Activated CD4-positive, alpha-beta memory T cell treated with anti-CD3 and anti-CD28 coated beads, Interleukin-2, amount 10 ng/mL, durations not matched to agents 7 days and 5 days (primary cell): ENCODE measurements around the gene EXOC6B. TPM values are rescaled to one million over a fixed set of nuclear protein-coding genes. Genes with fewer than 3 reads are reported as not detected.

ENCODE experiments used
- CTCF ChIA-PET: fragments of 350-600 bp; sonication (Branson Sonifier 250); formaldehyde crosslinking; loops from one replicate; lab custom pipeline; 2021; ENCODE audit warnings: antibody characterized with exemption, inconsistent platforms; lab: Charles Lee
- POLR2A ChIA-PET: fragments of 350-600 bp; sonication (Branson Sonifier 250); formaldehyde crosslinking; loops from one replicate; lab custom pipeline; 2021; ENCODE audit warnings: antibody characterized with exemption; lab: Charles Lee
- DNase-seq: peaks from one replicate; pipeline ENCODE4 v3.0.0-alpha.2; 2020
- H3K27ac Mint-ChIP-seq: one replicate; pipeline ENCODE4 v1.8.0; 2021; ENCODE audit warnings: mild to moderate bottlenecking, mixed read lengths
- H3K27me3 Mint-ChIP-seq: one replicate; pipeline ENCODE4 v1.8.0; 2021; ENCODE audit warnings: mixed read lengths
- H3K36me3 Mint-ChIP-seq: one replicate; pipeline ENCODE4 v1.8.0; 2021; ENCODE audit warnings: low read depth, mixed read lengths
- H3K4me1 Mint-ChIP-seq: one replicate; pipeline ENCODE4 v1.8.0; 2021; ENCODE audit warnings: mixed read lengths
- H3K4me3 Mint-ChIP-seq: one replicate; pipeline ENCODE4 v1.8.0; 2021; ENCODE audit warnings: mild to moderate bottlenecking, mixed read lengths
- H3K9me3 Mint-ChIP-seq: one replicate; pipeline ENCODE4 v1.8.0; 2021; ENCODE audit warnings: mixed read lengths
- total RNA-seq, 2 experiments: library from RNA; stranded (reverse); gene quantifications; one replicate each; pipeline ENCODE4 v1.2.3, GENCODE V29; 2021

EXOC6B gene
- total RNA-seq, 2 experiments from 2014 or later: 18.7 to 24.2 TPM

DNA sequence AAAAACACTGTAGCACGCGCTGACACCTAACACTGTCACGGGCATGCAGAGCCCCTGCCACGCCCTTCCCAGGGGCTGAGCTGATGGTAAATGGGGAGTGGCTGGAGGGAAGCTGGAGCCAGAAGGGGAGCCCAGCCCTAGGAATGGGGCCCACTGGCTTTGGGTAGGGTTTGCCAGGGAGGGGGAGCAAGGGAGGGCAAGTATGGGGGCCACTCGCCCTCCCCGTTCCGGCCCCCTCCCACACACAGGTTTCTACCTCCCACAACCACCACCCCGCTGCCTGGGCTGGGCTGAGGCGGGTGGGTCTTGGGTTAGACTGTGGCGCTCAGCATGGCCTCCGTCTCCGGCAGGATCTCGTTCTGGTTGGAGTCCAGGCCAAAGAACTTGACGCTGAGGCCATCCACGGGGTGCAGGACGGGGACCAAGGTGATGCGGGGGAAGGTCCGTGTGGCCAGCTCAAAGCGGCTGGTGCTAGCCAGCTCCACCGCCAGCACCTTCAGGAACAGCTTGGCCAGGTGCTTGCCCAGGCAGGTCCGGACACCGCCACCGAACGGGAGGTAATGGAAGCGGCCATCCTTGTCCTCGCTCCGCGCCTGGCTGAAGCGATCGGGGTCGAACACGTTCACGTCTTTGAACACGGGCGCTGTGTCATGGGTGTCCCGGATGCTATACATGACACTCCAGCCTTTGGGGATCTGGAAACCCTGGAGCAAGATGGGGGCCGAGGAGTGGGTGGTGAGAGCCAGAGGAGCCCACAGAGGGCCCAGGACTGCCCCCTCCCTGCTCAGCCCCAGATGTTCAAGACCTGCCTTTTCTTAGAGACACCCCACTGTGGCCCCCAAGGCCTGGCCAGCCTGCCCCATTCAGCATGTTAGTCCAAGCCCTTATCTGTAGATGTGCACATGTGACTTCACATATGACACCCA is 693.7 kb downstream of the EXOC6B start:
- Mint-ChIP-seq H3K27ac (no peak overlapping the region), H3K36me3 (no peaks in the 10 kb centered on the region), H3K9me3 (no peaks in the 10 kb centered on the region), H3K27me3 (no peaks in the 10 kb centered on the region), H3K4me1 (no peaks in the 10 kb centered on the region), H3K4me3 (no peak overlapping the region)
- POLR2A ChIA-PET: no interaction called here
- DNase-seq: no peak
- CTCF ChIA-PET: no interaction called here

DNA sequence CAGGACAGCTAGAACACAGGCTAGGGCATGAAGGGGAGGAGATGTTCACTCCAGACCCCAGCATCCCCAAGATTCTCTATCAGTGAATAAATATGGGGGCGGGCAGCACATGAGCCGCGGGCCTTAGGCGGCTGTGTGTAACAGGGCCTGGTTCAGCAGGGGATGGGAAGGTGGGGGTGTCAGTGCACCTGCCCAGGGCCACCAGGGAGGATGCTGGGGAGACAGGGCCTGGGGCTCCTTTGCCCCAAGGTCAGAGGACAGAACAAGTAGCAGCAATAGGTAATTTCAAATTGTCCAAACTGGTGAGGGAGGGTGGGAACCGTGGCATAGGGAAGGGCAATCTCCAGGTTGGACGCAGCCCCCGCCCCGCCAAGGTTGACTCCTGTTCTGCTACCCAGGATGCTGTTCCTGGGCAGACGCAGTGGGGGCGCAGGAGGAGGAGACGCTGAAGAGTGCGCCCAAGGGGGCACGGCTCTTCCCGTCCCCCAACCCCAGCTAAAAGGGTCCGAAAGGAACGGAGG is 694.4 kb downstream of the EXOC6B start:
- H3K4me1 Mint-ChIP-seq: no peaks in the 10 kb centered on the region
- H3K9me3 Mint-ChIP-seq: no peaks in the 10 kb centered on the region
- no peak overlapping the region for H3K4me3 Mint-ChIP-seq
- H3K27ac Mint-ChIP-seq: no peak overlapping the region
- no peaks in the 10 kb centered on the region for H3K27me3 Mint-ChIP-seq
- ChIA-PET CTCF (no interaction called here), POLR2A (no interaction called here)
- H3K36me3 Mint-ChIP-seq: no peaks in the 10 kb centered on the region
- no peak for DNase-seq

DNA sequence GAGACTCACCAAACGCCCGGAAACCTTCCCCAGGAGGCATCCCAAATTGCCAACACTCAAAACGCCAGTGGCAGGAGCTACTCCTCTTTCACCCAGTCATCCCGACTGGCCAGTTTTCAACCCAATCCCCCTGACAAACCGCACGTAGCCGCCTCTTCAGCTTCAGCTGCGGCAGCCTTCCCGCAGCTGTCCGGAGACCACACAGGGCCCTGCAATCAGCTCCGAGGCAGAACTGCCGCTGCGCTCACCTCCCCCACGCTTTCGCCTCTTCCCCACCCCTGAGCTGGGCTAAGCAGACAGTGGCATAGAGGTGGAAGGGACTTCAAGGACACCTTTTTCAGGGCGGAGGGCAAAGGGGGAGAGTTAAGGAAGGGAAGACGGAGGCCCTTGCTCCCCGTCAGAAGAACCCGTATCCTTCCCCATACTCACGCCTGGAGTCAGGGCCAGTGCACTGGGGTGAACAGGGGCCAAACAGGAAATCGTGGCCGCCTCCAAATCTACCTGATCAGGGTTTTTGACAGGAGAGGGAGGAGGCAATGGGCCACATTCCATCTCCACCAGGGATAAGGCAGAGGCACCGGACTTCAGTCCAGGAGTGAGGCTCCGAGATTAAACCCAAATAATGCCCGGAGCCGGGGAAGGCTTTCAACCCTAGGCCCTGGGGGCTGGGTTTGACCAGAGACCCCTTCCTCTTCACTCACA is 695.0 kb downstream of the EXOC6B start:
- Mint-ChIP-seq H3K27me3 (no peaks in the 10 kb centered on the region), H3K9me3 (no peaks in the 10 kb centered on the region), H3K4me1 (no peaks in the 10 kb centered on the region), H3K27ac (no peak overlapping the region), H3K36me3 (no peaks in the 10 kb centered on the region), H3K4me3 (no peak overlapping the region)
- POLR2A ChIA-PET: no interaction called here
- DNase-seq: no peak
- CTCF ChIA-PET: no interaction called here

DNA sequence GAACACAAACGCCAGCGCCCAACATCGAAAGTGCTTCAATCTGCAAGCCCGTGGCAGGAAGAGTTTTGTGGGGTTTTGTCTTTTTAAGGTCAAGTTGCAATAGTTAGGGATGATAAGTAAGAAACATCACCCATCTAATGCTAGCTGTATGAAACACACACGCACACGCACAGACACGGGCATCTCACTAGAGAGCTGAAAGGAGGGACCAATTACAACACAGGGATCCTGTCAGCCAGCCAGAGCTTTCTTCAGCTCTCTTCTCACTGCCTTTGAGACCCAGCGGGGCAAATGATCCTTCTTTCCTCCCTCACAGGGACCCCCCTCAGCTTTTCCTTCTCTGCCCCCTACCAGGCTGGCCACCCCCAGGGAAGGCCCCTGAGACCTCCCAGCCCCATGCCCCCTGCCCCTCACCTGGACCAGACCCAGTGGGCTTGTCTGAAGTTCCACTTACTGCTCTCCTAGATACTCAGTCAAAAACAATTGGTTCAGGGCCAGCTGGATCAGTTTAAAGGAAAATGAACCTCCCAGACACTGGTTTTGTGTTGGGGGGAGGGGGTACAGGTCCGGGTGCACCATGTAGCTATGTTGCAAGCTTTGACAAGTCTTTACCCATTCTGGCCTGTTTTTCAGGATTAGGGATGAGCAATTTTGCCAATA is 696.0 kb downstream of the EXOC6B start:
- Mint-ChIP-seq H3K4me3 (no peak overlapping the region), H3K36me3 (no peaks in the 10 kb centered on the region), H3K27me3 (no peaks in the 10 kb centered on the region), H3K27ac (no peak overlapping the region), H3K4me1 (no peaks in the 10 kb centered on the region), H3K9me3 (no peaks in the 10 kb centered on the region)
- ChIA-PET CTCF (no interaction called here), POLR2A (no interaction called here)
- no peak for DNase-seq

DNA sequence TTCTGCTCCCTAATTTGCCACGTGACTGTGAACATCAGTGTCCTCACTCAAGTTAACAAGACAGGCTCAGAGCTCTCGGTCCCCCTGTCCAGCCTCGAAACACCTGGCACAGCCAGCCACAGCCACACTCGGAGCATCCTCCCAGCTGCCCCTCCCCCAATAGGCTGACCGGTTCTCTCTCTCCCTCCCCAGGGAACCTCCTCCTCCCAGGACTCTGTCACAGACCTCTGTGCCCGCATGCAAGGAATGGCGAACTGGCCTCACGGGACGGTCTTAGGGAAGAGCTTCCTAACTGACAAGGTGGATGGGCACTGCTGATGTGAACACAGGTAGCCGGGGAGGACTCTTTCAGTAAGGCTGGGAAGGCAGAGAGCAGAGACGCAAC is 697.0 kb downstream of the EXOC6B start:
- H3K9me3 Mint-ChIP-seq: no peaks in the 10 kb centered on the region
- H3K4me1 Mint-ChIP-seq: no peaks in the 10 kb centered on the region
- CTCF ChIA-PET: no interaction called here
- H3K4me3 Mint-ChIP-seq: no peak overlapping the region
- DNase-seq: no peak
- H3K36me3 Mint-ChIP-seq: no peaks in the 10 kb centered on the region
- H3K27me3 Mint-ChIP-seq: no peaks in the 10 kb centered on the region
- no peak overlapping the region for H3K27ac Mint-ChIP-seq
- POLR2A ChIA-PET: no interaction called here

DNA sequence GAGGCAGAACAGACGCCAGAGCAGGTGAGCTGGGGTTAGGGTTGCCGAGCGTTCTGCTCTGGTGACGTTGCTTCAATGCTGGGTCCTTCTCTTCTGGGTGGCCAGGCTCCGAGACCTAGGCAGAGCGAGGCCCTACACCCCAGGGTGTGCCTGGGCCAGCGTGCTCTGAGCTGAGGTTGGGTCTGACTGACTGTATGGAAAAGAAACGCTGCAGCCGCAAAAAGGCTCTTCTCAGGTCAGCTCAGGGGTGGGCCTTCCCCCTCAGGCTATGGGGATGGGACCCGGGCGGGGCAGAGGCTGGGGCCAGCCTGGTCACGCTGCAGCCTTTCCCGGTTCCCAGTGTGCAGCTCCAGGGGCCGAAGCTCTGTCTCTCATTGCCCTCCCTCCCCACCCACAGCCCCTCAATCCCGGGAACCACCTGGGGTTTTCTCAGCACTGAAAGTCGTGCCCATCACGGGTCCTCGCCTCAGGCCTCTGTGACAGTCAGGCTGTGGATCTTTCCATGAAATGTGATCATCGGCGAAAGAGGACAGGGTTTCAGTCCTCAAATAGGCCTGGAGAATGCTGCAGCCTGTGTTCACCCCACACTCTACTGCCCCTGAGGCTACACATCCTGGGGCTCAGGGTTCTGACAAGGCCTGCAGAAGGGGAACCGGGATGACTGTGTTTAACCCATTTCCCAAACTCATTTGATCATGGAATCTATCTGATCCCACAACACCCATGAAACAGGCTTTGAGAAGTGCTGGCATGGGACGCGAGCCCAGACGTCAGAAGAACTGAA is 697.6 kb downstream of the EXOC6B start:
- Mint-ChIP-seq H3K4me3 (no peak overlapping the region), H3K27ac (no peak overlapping the region), H3K4me1 (no peaks in the 10 kb centered on the region), H3K27me3 (no peaks in the 10 kb centered on the region), H3K9me3 (no peaks in the 10 kb centered on the region), H3K36me3 (no peaks in the 10 kb centered on the region)
- ChIA-PET CTCF (no interaction called here), POLR2A (no interaction called here)
- DNase-seq: no peak

DNA sequence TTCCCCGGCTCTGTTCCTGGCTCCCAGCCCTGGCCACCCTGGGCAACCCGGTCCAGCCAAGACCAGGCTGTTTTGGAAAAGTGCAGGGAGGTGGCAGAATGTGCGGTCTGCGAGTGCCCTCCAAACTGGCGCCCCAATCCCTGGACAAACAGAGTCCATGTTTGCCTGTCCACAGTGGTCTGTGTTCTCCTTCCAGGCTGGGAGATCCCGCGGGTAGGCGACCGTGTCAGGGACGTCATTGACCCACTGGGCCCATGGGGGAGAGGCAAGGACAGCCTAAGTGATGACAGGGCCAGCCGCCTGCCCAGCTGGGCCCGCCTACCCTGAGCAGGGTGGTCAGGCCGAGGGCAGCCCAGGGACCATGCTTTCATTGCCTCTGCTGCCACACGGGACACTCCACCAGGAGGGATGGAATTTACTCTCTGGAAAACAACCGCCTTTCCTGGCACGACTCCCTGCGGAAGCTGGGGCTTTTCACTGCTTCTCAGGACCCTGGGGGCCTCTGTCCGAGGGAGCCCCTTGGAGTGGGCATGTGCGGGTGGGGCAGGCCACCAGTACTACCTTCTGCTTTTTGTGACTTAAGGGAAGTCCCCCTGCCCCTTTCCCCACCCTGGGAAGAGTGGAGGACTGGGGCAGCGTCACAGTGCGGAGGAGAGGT is 698.3 kb downstream of the EXOC6B start:
- Mint-ChIP-seq H3K4me3 (no peak overlapping the region), H3K27ac (no peak overlapping the region), H3K9me3 (no peaks in the 10 kb centered on the region), H3K36me3 (no peaks in the 10 kb centered on the region), H3K27me3 (no peaks in the 10 kb centered on the region), H3K4me1 (no peaks in the 10 kb centered on the region)
- ChIA-PET POLR2A (no interaction called here), CTCF (no interaction called here)
- no peak for DNase-seq

DNA sequence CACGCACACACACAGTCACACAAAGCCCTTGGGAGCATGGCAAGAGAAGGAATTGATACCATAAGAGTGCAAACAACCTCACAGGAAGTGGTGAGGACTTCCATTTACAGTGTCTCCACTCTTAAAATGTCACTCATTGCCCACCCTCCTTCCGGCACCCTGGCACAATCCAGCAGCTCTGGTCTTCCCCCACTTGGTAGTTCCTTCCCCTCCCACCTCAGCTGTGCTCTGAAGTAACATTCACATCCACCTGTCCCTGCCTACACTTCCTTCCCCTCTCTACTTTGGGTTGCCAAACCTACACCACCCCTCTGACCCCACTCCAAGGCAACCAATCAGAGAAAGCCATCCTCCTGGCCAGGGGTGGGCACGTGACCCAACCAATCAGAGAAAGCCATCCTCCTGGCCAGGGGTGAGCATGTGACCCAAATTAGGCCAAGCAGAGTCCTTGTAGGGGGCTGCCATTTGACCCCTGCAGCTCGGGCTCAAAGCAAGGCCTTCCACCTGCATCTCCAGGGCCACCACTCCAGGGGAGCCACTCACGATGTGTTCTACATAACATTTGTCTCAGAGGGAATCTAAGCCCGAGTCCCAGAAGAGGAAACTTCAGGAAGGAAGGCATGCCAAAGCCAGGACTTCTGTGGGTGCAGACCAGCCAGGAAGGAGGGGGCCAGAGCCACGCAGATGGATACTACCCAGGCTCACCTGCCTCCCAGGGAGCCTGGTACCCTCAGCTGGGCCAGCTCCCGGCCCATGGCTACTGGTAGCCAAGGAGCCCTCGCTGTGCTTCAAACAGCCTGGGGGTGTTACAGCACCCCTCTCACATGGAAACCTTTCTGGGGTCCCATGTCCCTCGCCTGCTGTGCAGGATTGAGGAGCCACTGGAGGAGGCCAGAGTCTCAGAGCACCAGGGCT is 699.4 kb downstream of the EXOC6B start:
- Mint-ChIP-seq H3K4me3 (no peak overlapping the region), H3K4me1 (no peaks in the 10 kb centered on the region), H3K27ac (no peak overlapping the region), H3K36me3 (no peaks in the 10 kb centered on the region), H3K9me3 (no peaks in the 10 kb centered on the region), H3K27me3 (no peaks in the 10 kb centered on the region)
- DNase-seq: no peak
- POLR2A ChIA-PET: no interaction called here
- CTCF ChIA-PET: no interaction called here

Other genes starting within 250 kb of the EXOC6B start
- under 1 TPM; 0.63 to 0.71 TPM for gene SPR, start 61.4 kb upstream of the EXOC6B start, total RNA-seq
- not detected for gene EMX1, start 91.5 kb upstream of the EXOC6B start, total RNA-seq
- gene SFXN5, start 245.7 kb upstream of the EXOC6B start, total RNA-seq: 1 to 10 TPM; 4.3 to 6.1 TPM